Neuronal stem cell (in vitro differentiated cells): ENCODE measurements around the gene PLA2G5.

Source experiments
- DNase-seq: peaks from one replicate; pipeline ENCODE4 v3.0.0-alpha.2; 2013; ENCODE audit warnings: low spot score
- H2AFZ ChIP-seq: one replicate; pipeline ENCODE4 v1.6.1; 2013; ENCODE audit warnings: mild to moderate bottlenecking, low read length, inconsistent platforms
- H2AK5ac ChIP-seq: 2 replicates; pipeline ENCODE4 v1.6.1; 2013; ENCODE audit warnings: low read depth, mild to moderate bottlenecking, inconsistent platforms, low read length, moderate library complexity, mixed read lengths
- H2BK120ac ChIP-seq: 2 replicates; pipeline ENCODE4 v1.6.1; 2013; ENCODE audit warnings: low read depth, mild to moderate bottlenecking, inconsistent platforms, low read length, moderate library complexity, mixed read lengths
- H2BK12ac ChIP-seq: one replicate; pipeline ENCODE4 v1.6.1; 2013; ENCODE audit warnings: low read length, inconsistent platforms
- H2BK15ac ChIP-seq: 2 replicates; pipeline ENCODE4 v1.6.1; 2013; ENCODE audit warnings: mild to moderate bottlenecking, low read length, inconsistent platforms, mixed read lengths
- H2BK5ac ChIP-seq: one replicate; pipeline ENCODE4 v1.6.1; 2013; ENCODE audit warnings: inconsistent platforms, mild to moderate bottlenecking, low read length, moderate library complexity
- H3K14ac ChIP-seq: one replicate; pipeline ENCODE4 v1.6.1; 2013; ENCODE audit warnings: low read length, inconsistent platforms
- H3K18ac ChIP-seq: 2 replicates; pipeline ENCODE4 v1.6.1; 2013; ENCODE audit warnings: low read length, inconsistent platforms
- H3K23ac ChIP-seq: 2 replicates; pipeline ENCODE4 v1.6.1; 2013; ENCODE audit warnings: low read depth, mild to moderate bottlenecking, mixed read lengths, low read length, inconsistent platforms; ENCODE audit not compliant: poor library complexity
- H3K27ac ChIP-seq: replicated peaks from 3 replicates; pipeline ENCODE4 v1.5.1; 2013; ENCODE audit warnings: low read length, inconsistent platforms
- H3K27me3 ChIP-seq, 3 experiments: 2 replicates each; pipeline ENCODE4 v1.6.1; 2013; ENCODE audit warnings: low read length in 3 of 3, mild to moderate bottlenecking in 2 of 3, inconsistent platforms in 1 of 3, low read depth in 1 of 3, mixed read lengths in 1 of 3, moderate library complexity in 1 of 3; ENCODE audit not compliant: control insufficient read depth in 3 of 3, insufficient read depth in 3 of 3
- H3K36me3 ChIP-seq, 2 donors: replicated peaks in 1 of 2; 2 replicates each; pipeline ENCODE4 v1.6.1; 2013; ENCODE audit warnings: low read length in 2 of 2; ENCODE audit not compliant: control insufficient read depth in 2 of 2, insufficient read depth in 2 of 2
- H3K4ac ChIP-seq: 2 replicates; pipeline ENCODE4 v1.6.1; 2013; ENCODE audit warnings: inconsistent platforms, mild to moderate bottlenecking, low read length, moderate library complexity
- H3K4me1 ChIP-seq, 2 donors: 1 replicate in 1 of 2; 2 replicates in 1 of 2; pipeline ENCODE4 v1.6.1; 2013; ENCODE audit warnings: low read length in 2 of 2, low read depth in 1 of 2; ENCODE audit not compliant: control insufficient read depth in 2 of 2, insufficient read depth in 1 of 2
- H3K4me2 ChIP-seq: one replicate; pipeline ENCODE4 v1.6.1; 2013; ENCODE audit warnings: mild to moderate bottlenecking, low read length, inconsistent platforms; ENCODE audit not compliant: insufficient read depth, poor library complexity, severe bottlenecking
- H3K4me3 ChIP-seq, 2 donors: 2 replicates each; pipeline ENCODE4 v1.5.1; 2013; ENCODE audit warnings: low read length in 2 of 2, mild to moderate bottlenecking in 2 of 2, inconsistent platforms in 1 of 2, moderate library complexity in 1 of 2
- H3K79me1 ChIP-seq: one replicate; pipeline ENCODE4 v1.6.1; 2013; ENCODE audit warnings: low read depth, mild to moderate bottlenecking, inconsistent platforms, low read length, moderate library complexity
- H3K9ac ChIP-seq: one replicate; pipeline ENCODE4 v1.6.1; 2013; ENCODE audit warnings: mild to moderate bottlenecking, low read depth, low read length, inconsistent platforms; ENCODE audit not compliant: poor library complexity
- H3K9me3 ChIP-seq, 2 donors: replicated peaks in 1 of 2; 2 replicates each; pipeline versions ENCODE3 to v1.6.1; 2013; ENCODE audit warnings: low read length in 2 of 2, mild to moderate bottlenecking in 2 of 2, inconsistent platforms in 1 of 2, low read depth in 1 of 2, mixed read lengths in 1 of 2, moderate library complexity in 1 of 2; ENCODE audit not compliant: control insufficient read depth in 2 of 2, insufficient read depth in 1 of 2
- H4K8ac ChIP-seq: one replicate; pipeline ENCODE4 v1.6.1; 2013; ENCODE audit warnings: low read depth, mild to moderate bottlenecking, inconsistent platforms, low read length, moderate library complexity
- H4K91ac ChIP-seq: one replicate; pipeline ENCODE4 v1.6.1; 2013; ENCODE audit warnings: low read length, low read depth, mild to moderate bottlenecking, inconsistent platforms; ENCODE audit not compliant: poor library complexity
- WGBS, 2 donors: extraction: QIAGEN DNeasy Blood & Tissue Kit; methylation state at CpG; one replicate each; pipeline ENCODE4 v1.1.7; 2013; ENCODE audit warnings: missing lambda C conversion rate in 2 of 2, mixed read lengths in 1 of 2; ENCODE audit not compliant: insufficient read length in 2 of 2, insufficient replicate concordance in 1 of 2; ENCODE audit errors: extremely low coverage in 2 of 2; 5-methylcytosine and 5-hydroxymethylcytosine counted together

The PLA2G5 gene

DNA sequence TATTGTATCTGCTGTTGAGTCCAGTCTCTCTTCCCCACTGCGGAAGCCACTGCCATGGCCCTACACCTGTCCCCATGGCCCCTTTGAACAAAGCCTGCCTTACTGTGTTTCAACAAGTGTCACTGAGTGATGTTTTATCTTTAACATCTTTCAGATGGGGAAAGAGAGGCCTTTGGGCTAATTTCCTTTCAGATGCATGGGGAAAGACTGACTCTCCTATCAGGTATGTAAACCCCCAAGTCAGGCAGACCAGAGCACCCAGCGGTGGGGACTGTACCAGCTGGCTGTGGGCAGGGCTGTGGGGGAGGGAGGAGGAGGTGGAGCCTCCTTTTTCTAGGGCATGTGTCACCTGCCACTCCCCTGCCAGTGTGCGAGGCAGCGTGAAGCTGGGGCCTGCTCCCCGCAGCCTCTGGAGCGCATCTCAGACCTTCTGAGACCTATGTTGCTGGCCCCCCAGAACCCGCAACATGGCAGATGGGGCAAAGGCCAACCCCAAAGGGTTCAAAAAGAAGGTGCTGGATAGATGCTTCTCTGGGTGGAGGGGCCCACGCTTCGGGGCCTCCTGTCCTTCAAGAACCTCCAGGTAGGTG is 69.1 kb downstream of the PLA2G5 start, which contains the start of gene PLA2G2F:
Gene PLA2G2F, plus strand, starts transcription at position 363 of the 590 bp plus-strand sequence. Its CDS starts 105 bp downstream, at position 468.
- H3K23ac ChIP-seq, result no peak within 1 kb of the TSS

DNA sequence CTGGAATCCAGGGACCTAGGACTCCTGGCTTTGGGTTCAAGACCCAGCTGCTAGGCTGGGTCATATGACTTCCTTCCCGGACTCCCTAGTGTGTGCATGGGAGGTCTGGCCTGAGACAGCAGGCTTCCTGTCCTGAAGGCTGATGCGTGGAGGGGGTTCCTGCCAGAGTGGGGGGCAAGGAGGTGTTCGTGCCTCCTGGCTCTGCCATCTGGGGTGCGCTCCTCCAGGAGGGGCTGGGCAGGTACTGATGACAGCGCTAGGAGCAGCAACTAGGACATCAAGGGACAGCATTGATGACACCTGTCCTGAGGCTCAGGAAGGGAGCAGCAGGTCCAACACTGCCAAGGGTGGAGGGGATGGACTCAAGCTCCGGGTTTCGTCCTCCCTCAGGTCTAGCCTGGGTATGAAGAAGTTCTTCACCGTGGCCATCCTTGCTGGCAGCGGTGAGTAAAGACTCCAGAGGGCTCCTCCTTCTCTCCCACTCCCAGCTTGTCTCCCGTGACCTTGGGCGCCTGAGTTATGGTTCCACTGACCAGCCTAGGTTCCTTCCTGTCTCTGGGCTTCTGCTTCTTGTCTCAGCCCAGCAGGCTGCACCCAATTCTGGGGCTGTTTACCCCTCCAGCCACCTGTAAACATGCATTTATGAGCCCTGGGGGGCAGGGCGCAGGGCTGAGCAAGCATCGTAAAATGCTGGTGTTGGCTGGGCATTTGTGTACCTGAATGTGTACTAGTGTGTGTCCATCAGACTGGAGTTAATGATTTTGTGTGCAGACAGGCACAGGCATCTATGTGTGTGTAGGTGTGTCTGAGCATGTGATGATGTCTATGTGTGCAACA is 70.0 kb downstream of the PLA2G5 start:
- Histone ChIP-seq H3K9me3 (no peaks in the 10 kb centered on the region), H3K79me1 (no peaks in the 10 kb centered on the region), H3K27ac (no peak overlapping the region), H3K4me1 (no peaks in the 10 kb centered on the region), H2AFZ (no peak overlapping the region), H4K91ac (no peak overlapping the region), H4K8ac (no peak overlapping the region), H3K14ac (no peak overlapping the region), H3K27me3 (no peaks in the 10 kb centered on the region), H3K36me3 (no peaks in the 10 kb centered on the region), H3K23ac (no peak overlapping the region), H3K9ac (no peak overlapping the region), H3K4me2 (no peak overlapping the region), H2BK12ac (no peak overlapping the region), H2BK15ac (no peak overlapping the region), H3K4ac (no peak overlapping the region), H3K18ac (no peak overlapping the region), H3K4me3 (no peak overlapping the region), H2BK5ac (no peak overlapping the region), H2BK120ac (no peak overlapping the region), H2AK5ac (no peak overlapping the region)
- DNase-seq, result no peak
- WGBS, 2 donors, result no CpG with 5 or more reads among the region's 13 CpGs

More for the DNA sequence above, 69.1 kb downstream of the PLA2G5 start, which contains the start of gene PLA2G2F:
- Histone ChIP-seq H3K4me2 (no peak within 1 kb of the TSS), H3K4ac (no peak within 1 kb of the TSS), H3K79me1 (no peaks in the 10 kb centered on the region), H2AK5ac (no peak within 1 kb of the TSS), H4K8ac (no peak within 1 kb of the TSS), H3K27me3 (no peaks in the 10 kb centered on the region), H3K14ac (no peak within 1 kb of the TSS), H3K27ac (no peak within 1 kb of the TSS), H3K9ac (no peak within 1 kb of the TSS), H3K18ac (no peak within 1 kb of the TSS), H3K9me3 (no peaks in the 10 kb centered on the region), H2BK12ac (no peak within 1 kb of the TSS), H2BK5ac (no peak within 1 kb of the TSS), H2BK120ac (no peak within 1 kb of the TSS), H3K36me3 (no peaks in the 10 kb centered on the region), H3K4me3 (no peak within 1 kb of the TSS), H2BK15ac (peak within 1 kb of the TSS; percentile 51), H2AFZ (no peak within 1 kb of the TSS), H3K4me1 (no peaks in the 10 kb centered on the region), H4K91ac (no peak within 1 kb of the TSS)
- no CpG with 5 or more reads among the region's 9 CpGs for WGBS, 2 donors
- DNase-seq, result no peak

DNA sequence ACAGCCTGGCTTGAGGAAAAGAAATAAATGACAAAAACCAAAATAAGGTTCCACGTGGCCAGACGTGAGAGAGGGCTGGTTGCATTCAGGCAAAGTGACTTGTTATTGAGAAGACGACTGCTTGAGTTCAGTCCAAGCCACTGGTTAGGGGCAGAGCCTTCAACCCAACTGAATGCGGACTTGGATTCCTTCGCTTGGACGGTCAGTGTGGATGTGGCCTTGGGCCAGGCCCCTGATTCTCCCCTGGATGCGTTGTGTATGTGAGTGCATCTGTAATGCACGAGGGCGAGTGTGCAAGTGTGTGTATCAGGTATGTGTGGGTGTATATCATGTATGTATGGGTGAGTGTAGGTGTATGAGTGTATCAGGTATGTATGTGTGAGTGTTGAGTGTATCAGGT is 71.0 kb downstream of the PLA2G5 start:
- Histone ChIP-seq H4K8ac (peak overlapping the region; percentile 49), H3K4me2 (no peak overlapping the region), H3K4me1 (no peaks in the 10 kb centered on the region), H2BK15ac (peak overlapping the region; percentile 37), H3K4me3 (no peak overlapping the region), H2AK5ac (no peak overlapping the region), H3K9ac (peak overlapping the region; percentile 13), H2BK12ac (no peak overlapping the region), H2BK5ac (no peak overlapping the region), H3K4ac (no peak overlapping the region), H3K27me3 (no peaks in the 10 kb centered on the region), H2AFZ (no peak overlapping the region), H3K23ac (no peak overlapping the region), H3K79me1 (no peaks in the 10 kb centered on the region), H3K36me3 (no peaks in the 10 kb centered on the region), H2BK120ac (no peak overlapping the region), H3K18ac (peak overlapping the region; percentile 14), H3K27ac (no peak overlapping the region), H3K9me3 (no peaks in the 10 kb centered on the region), H4K91ac (no peak overlapping the region), H3K14ac (no peak overlapping the region)
- no peak for DNase-seq
- no CpG with 5 or more reads among the region's 9 CpGs for WGBS, 2 donors

DNA sequence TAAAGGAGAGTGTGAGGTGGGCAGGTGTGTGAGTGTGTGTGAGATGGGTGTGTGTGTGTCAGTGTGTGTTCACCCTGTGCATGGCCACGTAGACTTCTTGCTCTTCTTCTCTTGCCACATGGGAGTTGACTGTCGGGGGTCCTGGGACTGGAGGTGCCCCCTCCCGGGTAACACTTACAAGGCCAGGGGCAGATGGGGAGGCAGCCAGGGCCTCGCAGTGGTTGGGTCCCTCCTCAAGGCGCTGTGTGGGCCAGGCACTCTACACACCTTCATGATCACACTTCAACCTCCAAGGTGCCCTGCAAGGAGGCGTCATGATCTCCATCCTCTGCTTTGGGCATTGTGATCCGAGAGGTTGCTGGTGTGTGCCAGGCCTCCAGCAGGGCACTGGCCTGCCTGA is 71.5 kb downstream of the PLA2G5 start:
- no peaks in the 10 kb centered on the region for H3K4me1 ChIP-seq
- no peak overlapping the region for H3K4me2 ChIP-seq
- DNase-seq, result no peak
- no peak overlapping the region for H2BK12ac ChIP-seq
- H3K27me3 ChIP-seq, result no peaks in the 10 kb centered on the region
- H2AFZ ChIP-seq, result no peak overlapping the region
- H3K4me3 ChIP-seq, result peak overlapping the region in 1 of 2 donors; percentile 18
- H3K27ac ChIP-seq, result no peak overlapping the region
- H3K79me1 ChIP-seq, result no peaks in the 10 kb centered on the region
- H2BK120ac ChIP-seq, result no peak overlapping the region
- H2AK5ac ChIP-seq, result no peak overlapping the region
- H4K8ac ChIP-seq, result peak overlapping the region; percentile 49
- no peak overlapping the region for H3K23ac ChIP-seq
- H3K4ac ChIP-seq, result no peak overlapping the region
- H3K9me3 ChIP-seq, result no peaks in the 10 kb centered on the region
- no peak overlapping the region for H2BK5ac ChIP-seq
- H2BK15ac ChIP-seq, result peak overlapping the region; percentile 37
- no CpG with 5 or more reads among the region's 7 CpGs for WGBS, 2 donors
- no peak overlapping the region for H3K18ac ChIP-seq
- H4K91ac ChIP-seq, result no peak overlapping the region
- no peak overlapping the region for H3K14ac ChIP-seq
- peak overlapping the region; percentile 13 for H3K9ac ChIP-seq
- no peaks in the 10 kb centered on the region for H3K36me3 ChIP-seq
